GM18870 (cell line): Measurements from ENCODE around the gene SESTD1.
"Not testable (repeated sequence)": the region's sequence is repeated elsewhere in the genome, so short reads cannot be mapped to it uniquely, and the experiment has no call there.

Experiments used
- ATAC-seq: cut with Tn5 transposase; IDR thresholded peaks from one replicate; pipeline ENCODE4 v1.9.1; 2021; ENCODE audit warnings: moderate library complexity; ENCODE audit not compliant: unreplicated experiment

Gene SESTD1

DNA sequence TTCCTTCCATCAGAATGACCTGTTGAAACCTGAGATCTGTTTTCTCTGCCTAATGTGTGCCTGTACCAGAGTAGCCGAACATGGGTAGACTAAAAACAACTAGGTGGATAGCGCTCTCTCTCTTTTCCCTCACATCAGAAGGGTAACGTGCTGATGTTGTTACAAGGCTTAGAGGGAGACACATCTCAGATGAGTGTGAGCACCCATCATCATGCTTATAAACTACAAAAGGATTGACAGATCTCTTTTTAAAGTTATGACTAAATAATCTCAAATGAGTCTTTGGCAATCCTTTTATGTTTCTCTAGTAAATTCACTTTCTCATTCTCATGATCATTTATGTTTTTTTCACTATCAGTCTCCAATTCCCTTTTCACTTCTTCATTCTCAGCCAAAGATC lies 139.2 kb downstream of the SESTD1 start:
- ATAC-seq: no peak

- ATAC-seq: no peak
These were observed 140.3 kb downstream of the SESTD1 start for GRCh38 chr2:179124282-179124681.

GRCh38 chr2:179123272-179123662 lies 141.4 kb downstream of the SESTD1 start:
- no peak for ATAC-seq

- peak; percentile 39 for ATAC-seq
These were observed 156.9 kb downstream of the SESTD1 start for GRCh38 chr2:179107737-179108136.

- ATAC-seq: peak; percentile 83
These were observed 157.8 kb downstream of the SESTD1 start for GRCh38 chr2:179106676-179107428.

DNA sequence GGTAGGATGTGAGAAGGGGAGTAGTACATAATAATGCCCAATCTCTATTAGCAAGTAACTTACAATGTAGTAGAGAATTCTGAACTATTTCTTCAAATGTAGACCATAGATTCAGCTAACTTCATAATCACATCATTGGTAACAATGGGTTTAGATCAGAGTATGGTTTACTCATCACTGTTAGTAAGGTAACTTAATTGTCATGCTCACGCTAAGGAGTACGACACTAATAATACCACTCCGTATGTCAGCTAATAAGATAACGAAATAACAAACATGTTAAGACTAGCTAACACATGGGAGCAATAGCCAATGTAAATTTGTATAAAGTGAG lies 158.3 kb downstream of the SESTD1 start:
- ATAC-seq: peak; percentile 13

DNA sequence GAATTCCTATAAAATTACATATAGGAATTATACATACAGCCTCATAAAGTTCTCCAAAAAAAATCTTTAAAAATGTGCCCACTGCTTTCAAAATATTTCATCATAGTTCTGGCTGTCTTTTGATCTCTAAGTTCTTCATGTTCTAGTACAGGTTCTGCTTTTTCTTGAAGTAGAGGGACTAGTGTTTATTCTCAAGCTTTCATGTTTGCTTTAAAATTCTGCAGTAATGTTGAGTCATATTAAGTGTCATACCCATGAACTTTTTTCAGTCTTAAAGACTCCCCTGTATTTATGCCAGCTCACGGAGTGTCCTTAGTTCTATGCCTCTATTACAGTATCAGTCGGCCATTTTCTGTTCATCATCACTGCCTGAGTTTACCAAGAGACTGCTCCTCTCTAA lies 159.9 kb downstream of the SESTD1 start:
- ATAC-seq: no peak

DNA sequence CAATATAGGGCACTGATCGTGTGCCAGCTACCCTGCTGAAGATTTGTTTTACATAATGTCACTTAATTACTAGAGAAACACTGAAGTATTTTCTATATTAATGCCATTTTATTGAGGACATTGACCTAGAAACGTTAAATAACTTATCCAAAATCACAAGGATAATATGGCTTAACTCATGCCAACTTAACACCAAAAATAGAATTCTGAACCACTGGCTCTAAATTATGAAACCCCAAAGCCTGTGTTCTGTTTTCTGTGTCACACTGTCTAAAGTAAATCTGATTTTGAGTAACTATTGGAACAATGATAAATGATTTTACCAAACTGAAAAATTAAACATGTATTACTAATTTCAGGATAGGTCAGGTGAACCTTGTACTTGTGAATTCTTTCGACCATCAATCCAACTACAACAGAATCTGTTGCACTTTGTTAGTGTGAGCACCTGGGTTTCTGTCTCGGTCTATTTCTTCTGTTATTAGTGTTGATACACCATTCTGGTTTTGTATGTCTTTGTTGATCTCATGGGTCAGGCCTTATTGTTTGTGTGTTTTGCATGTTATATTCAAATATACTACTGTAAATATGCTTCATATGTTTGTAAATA lies 166.4 kb downstream of the SESTD1 start:
- peak; percentile 31 for ATAC-seq

DNA sequence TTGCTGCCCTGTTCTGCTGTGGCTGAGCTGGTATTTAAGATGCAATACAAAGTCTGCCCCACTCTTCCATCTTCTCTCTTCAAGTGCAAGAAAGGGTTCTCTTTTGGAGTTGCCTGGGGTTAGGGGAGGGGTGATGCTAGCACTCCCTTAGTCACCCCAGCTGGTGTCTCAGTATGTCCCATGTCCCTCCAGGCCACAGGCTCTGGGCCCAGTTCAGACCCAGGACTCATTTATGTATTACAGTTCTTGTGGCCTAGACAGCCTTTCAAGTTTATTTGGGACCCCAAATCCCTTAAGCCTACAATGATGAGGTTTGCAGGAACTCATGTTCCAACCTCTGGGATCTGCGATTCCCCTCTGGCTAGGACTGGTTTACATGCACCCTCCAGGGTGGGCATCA lies 167.5 kb downstream of the SESTD1 start:
- ATAC-seq: no peak

GRCh38 chr2:179096090-179096489 lies 168.5 kb downstream of the SESTD1 start:
- peak; percentile 96 for ATAC-seq

- ATAC-seq: not testable (repeated sequence)
These were observed 171.7 kb downstream of the SESTD1 start for GRCh38 chr2:179092912-179093311.

GRCh38 chr2:179082697-179083096 lies 181.9 kb downstream of the SESTD1 start:
- ATAC-seq: no peak

GRCh38 chr2:179081954-179082353 lies 182.7 kb downstream of the SESTD1 start:
- ATAC-seq: no peak

- no peak for ATAC-seq
These were observed 192.1 kb downstream of the SESTD1 start for GRCh38 chr2:179072527-179072926.

GRCh38 chr2:179071810-179072355 lies 192.7 kb downstream of the SESTD1 start:
- no peak for ATAC-seq

DNA sequence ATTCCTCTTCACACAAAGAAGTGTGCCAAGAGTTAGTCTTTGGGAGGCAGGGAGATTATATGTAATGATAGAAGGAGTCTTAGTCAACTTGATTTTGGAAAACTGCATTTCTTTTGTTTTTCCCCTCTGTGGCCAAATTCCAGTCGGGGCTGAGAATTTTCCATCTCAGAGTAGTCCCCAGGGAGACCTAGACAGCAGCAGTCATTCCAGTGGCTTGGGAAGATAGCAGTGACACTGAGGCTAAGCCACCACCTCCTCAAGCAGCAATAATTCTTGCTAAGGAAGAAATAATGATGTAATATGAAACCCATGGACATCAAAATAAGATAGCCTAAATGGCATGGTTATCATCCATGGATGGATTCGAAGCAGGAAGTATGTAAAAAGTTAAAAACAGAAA lies 193.7 kb downstream of the SESTD1 start:
- no peak for ATAC-seq

- ATAC-seq: no peak
These were observed 194.9 kb downstream of the SESTD1 start for GRCh38 chr2:179069685-179070084.

DNA sequence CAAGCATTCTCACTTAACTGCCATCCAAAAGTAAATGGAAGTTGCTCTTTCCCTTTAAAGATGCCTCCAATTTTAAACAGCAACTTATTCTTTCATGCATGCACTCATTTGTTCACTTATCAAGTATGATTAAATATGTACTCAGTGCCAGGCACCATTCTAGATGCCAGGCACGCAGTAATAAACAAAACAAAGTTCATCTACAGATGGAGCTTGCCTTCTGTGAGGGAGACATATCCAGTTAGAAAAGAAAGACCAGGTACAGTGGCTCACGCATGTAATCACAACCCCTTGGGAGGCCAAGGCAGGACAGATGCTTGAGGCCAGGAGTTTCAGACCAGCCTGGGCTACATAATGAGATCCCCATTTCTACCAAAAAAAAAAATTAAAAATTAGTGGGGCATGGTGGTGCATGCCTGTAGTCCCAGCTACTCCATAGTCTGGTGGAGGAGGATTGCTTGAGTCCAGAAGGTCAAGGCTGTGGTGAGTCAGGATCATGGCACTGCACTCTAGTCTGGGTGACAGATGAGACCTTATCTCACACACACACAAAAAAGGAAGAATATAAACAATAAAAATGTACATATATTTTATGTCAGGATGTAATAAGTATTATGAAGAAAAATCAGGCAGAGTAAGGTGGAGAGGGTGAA lies 195.5 kb downstream of the SESTD1 start:
- no peak for ATAC-seq

- ATAC-seq: peak; percentile 70
These were observed 205.5 kb downstream of the SESTD1 start for GRCh38 chr2:179059026-179059700.

DNA sequence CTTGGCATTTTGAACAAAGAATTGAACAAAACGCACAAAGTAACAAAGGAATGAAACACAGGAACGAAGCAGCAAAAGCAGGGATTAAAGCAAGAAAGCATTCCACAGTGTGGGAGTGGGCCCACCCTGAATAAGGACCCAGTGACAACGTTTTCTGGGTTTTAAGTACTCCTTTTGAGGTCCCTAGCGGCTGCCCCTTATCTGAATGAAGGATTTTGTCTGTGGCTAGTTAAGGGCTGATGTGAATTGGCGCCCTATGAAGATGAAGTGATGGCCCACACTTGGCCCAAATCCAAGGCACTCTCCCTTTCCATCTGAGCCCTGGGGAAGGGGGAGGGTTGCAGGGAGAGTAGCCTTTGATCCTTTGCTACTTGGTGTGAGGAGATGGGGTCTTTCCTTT lies 206.9 kb downstream of the SESTD1 start:
- no peak for ATAC-seq

- not testable (repeated sequence) for ATAC-seq
These were observed 211.1 kb downstream of the SESTD1 start for GRCh38 chr2:179053568-179053967.
